ENCODE data around the gene MRPL48. TPM values are rescaled to one million over a fixed set of nuclear protein-coding genes. Genes with fewer than 3 reads are reported as not detected.

MRPL48 gene
- total RNA-seq, 1 experiment from 2014 or later = 36.8 TPM

GRCh38 chr11:73752216-73752867 is 35.3 kb upstream of the MRPL48 start:
- Mint-ChIP-seq H3K36me3 (ENCODE audit: insufficient read depth, unreplicated experiment) (peaks cover 31% of the 10 kb centered on the region), H3K9me3 (ENCODE audit: unreplicated experiment) (no peaks in the 10 kb centered on the region), H3K27ac (ENCODE audit: low read depth, unreplicated experiment) (peak overlapping the region; percentile 71), H3K4me3 (ENCODE audit: unreplicated experiment) (peak overlapping the region; percentile 55), H3K4me1 (ENCODE audit: insufficient read depth, unreplicated experiment) (peaks cover 28% of the 10 kb centered on the region), H3K27me3 (ENCODE audit: insufficient read depth, unreplicated experiment) (no peaks in the 10 kb centered on the region)
- intact Hi-C loops (cut with micrococcal nuclease) = no loop called here
- DNase-seq (ENCODE audit: unreplicated experiment) = peak; percentile 86
- no peak for TF ChIP-seq CTCF (IDR thresholded peaks at IDR 0.05; ENCODE audit: unreplicated experiment)
- ChIA-PET CTCF (interaction anchor here (0.7 to 1.2 kb wide), 3 partner anchors 28 to 211 kb away, joined by 3 to 6 read pairs (median 4); no protein-coding TSS in a partner anchor), POLR2A (interaction anchor here (0.6 to 2.9 kb wide), 14 partner anchors 9 to 420 kb away, joined by 3 to 22 read pairs (median 4); partner anchors contain the start of genes MRPL48 and RAB6A)
- no TSS peak for BruUV-seq (replicated peaks)

- H3K4me1 Mint-ChIP-seq (ENCODE audit: insufficient read depth, unreplicated experiment) = peaks cover 34% of the 10 kb centered on the region
- POLR2A ChIA-PET = interaction anchor here (0.6 to 2.9 kb wide), 11 partner anchors 9 to 419 kb away, joined by 3 to 22 read pairs (median 4); partner anchors contain the start of genes MRPL48 and RAB6A
These were observed 34.8 kb upstream of the MRPL48 start for GRCh38 chr11:73752903-73753302.

GRCh38 chr11:73753938-73754337 is 33.7 kb upstream of the MRPL48 start:
- ChIA-PET CTCF (no interaction called here), POLR2A (interaction anchor here (1.5 to 2.9 kb wide), 2 partner anchors 10 to 34 kb away, joined by 5 to 15 read pairs; partner anchors contain the start of gene MRPL48)
- Mint-ChIP-seq H3K9me3 (ENCODE audit: unreplicated experiment) (no peaks in the 10 kb centered on the region), H3K4me3 (ENCODE audit: unreplicated experiment) (no peak overlapping the region), H3K27me3 (ENCODE audit: insufficient read depth, unreplicated experiment) (no peaks in the 10 kb centered on the region), H3K27ac (ENCODE audit: low read depth, unreplicated experiment) (no peak overlapping the region), H3K4me1 (ENCODE audit: insufficient read depth, unreplicated experiment) (peaks cover 40% of the 10 kb centered on the region), H3K36me3 (ENCODE audit: insufficient read depth, unreplicated experiment) (peaks cover 28% of the 10 kb centered on the region)
- no TSS peak for BruUV-seq (replicated peaks)
- TF ChIP-seq CTCF (IDR thresholded peaks at IDR 0.05; ENCODE audit: unreplicated experiment) = no peak
- DNase-seq (ENCODE audit: unreplicated experiment) = no peak
- intact Hi-C loops (cut with micrococcal nuclease) = no loop called here

More at GRCh38 chr11:73752903-73753302, 34.8 kb upstream of the MRPL48 start:
- CTCF ChIA-PET = interaction anchor here (0.7 to 1.2 kb wide), 3 partner anchors 28 to 211 kb away, joined by 3 to 6 read pairs (median 4); no protein-coding TSS in a partner anchor
- peak overlapping the region; percentile 55 for H3K4me3 Mint-ChIP-seq (ENCODE audit: unreplicated experiment)
- no peaks in the 10 kb centered on the region for H3K9me3 Mint-ChIP-seq (ENCODE audit: unreplicated experiment)
- intact Hi-C loops (cut with micrococcal nuclease) = no loop called here
- DNase-seq (ENCODE audit: unreplicated experiment) = peak; percentile 52
- TF ChIP-seq CTCF (IDR thresholded peaks at IDR 0.05; ENCODE audit: unreplicated experiment) = no peak
- H3K36me3 Mint-ChIP-seq (ENCODE audit: insufficient read depth, unreplicated experiment) = peaks cover 31% of the 10 kb centered on the region
- H3K27me3 Mint-ChIP-seq (ENCODE audit: insufficient read depth, unreplicated experiment) = no peaks in the 10 kb centered on the region
- no TSS peak for BruUV-seq (replicated peaks)
- H3K27ac Mint-ChIP-seq (ENCODE audit: low read depth, unreplicated experiment) = peak overlapping the region; percentile 71

GRCh38 chr11:73755670-73756069 is 32.0 kb upstream of the MRPL48 start:
- H3K27ac Mint-ChIP-seq (ENCODE audit: low read depth, unreplicated experiment) = no peak overlapping the region
- POLR2A ChIA-PET = interaction anchor here (4.1 kb wide), 1 partner anchor 24 kb away, joined by 53 read pairs; no protein-coding TSS in a partner anchor
- CTCF ChIA-PET = no interaction called here
- H3K36me3 Mint-ChIP-seq (ENCODE audit: insufficient read depth, unreplicated experiment) = peaks cover 13% of the 10 kb centered on the region
- no peak for DNase-seq (ENCODE audit: unreplicated experiment)
- BruUV-seq (replicated peaks) = no TSS peak
- peaks cover 40% of the 10 kb centered on the region for H3K4me1 Mint-ChIP-seq (ENCODE audit: insufficient read depth, unreplicated experiment)
- no peak for TF ChIP-seq CTCF (IDR thresholded peaks at IDR 0.05; ENCODE audit: unreplicated experiment)
- no peak overlapping the region for H3K4me3 Mint-ChIP-seq (ENCODE audit: unreplicated experiment)
- intact Hi-C loops (cut with micrococcal nuclease) = no loop called here
- no peaks in the 10 kb centered on the region for H3K27me3 Mint-ChIP-seq (ENCODE audit: insufficient read depth, unreplicated experiment)
- H3K9me3 Mint-ChIP-seq (ENCODE audit: unreplicated experiment) = no peaks in the 10 kb centered on the region
